ENCODE data around the gene TMEM169. TPM values are rescaled to one million over a fixed set of nuclear protein-coding genes. Genes with fewer than 3 reads are reported as not detected.

TMEM169 gene
- total and polyA plus RNA-seq, 4 donors, result 0.42 to 1.9 (median 0.80) TPM

- 40% methylated on average over 2 of the region's 2 CpGs for WGBS
- H3K27me3 ChIP-seq (ENCODE audit: control insufficient read depth in 4 of 4, insufficient read depth in 4 of 4, low read length in 3 of 4), result no peaks in the 10 kb centered on the region
- H3K9me3 ChIP-seq (ENCODE audit: control insufficient read depth in 4 of 4, low read length in 3 of 4), result no peaks in the 10 kb centered on the region
- no peak overlapping the region for H3K9ac ChIP-seq (ENCODE audit: low read depth in 1 of 2, low read length in 2 of 2)
- H3K36me3 ChIP-seq (ENCODE audit: control insufficient read depth in 4 of 4, insufficient read depth in 3 of 4, low read depth in 1 of 4, low read length in 3 of 4), result peaks cover 7 to 72% (median 48%) of the 10 kb centered on the region in 4 donors
- H3K27ac ChIP-seq (ENCODE audit: low read depth in 1 of 2, low read length in 2 of 2), result no peak overlapping the region
- no peak overlapping the region for H3K4me3 ChIP-seq (ENCODE audit: low read depth in 1 of 3, low read length in 3 of 3)
- peaks cover 0 to 3% (median under 1%) of the 10 kb centered on the region in 4 donors for H3K4me1 ChIP-seq (ENCODE audit: control insufficient read depth in 4 of 4, insufficient read depth in 4 of 4, low read length in 3 of 4)
- no peak for TF ChIP-seq FOXA1 (IDR thresholded peaks at IDR 0.05)
- TF ChIP-seq NR2F2 (IDR thresholded peaks at IDR 0.05), result no peak
- no peak for TF ChIP-seq YY1 (IDR thresholded peaks at IDR 0.05)
- TF ChIP-seq RXRA (IDR thresholded peaks at IDR 0.05), result no peak
- no peak for TF ChIP-seq HNF4A (conservative IDR thresholded peaks at IDR 0.05)
- TF ChIP-seq, protein P1, sequence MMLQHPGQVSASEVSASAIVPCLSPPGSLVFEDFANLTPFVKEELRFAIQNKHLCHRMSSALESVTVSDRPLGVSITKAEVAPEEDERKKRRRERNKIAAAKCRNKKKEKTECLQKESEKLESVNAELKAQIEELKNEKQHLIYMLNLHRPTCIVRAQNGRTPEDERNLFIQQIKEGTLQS (IDR thresholded peaks at IDR 0.05), result no peak
- TF ChIP-seq ZBTB33 (IDR thresholded peaks at IDR 0.05), result no peak
- TF ChIP-seq HNF4G (IDR thresholded peaks at IDR 0.05), result no peak
- TF ChIP-seq GABPA (IDR thresholded peaks at IDR 0.05 in 1 of 2, conservative IDR thresholded peaks at IDR 0.05 in 1 of 2), result no peak
- no peak for TF ChIP-seq TAF1 (conservative IDR thresholded peaks at IDR 0.05)
- no peak for TF ChIP-seq JUND (IDR thresholded peaks at IDR 0.05)
- DNase-seq (ENCODE audit: low spot score), result no peak
Observed at GRCh38 chr2:216041438-216041837, 40.3 kb upstream of the TMEM169 start.

GRCh38 chr2:216043949-216044348 lies 37.8 kb upstream of the TMEM169 start:
- Histone ChIP-seq H3K4me1 (ENCODE audit: control insufficient read depth in 4 of 4, insufficient read depth in 4 of 4, low read length in 3 of 4) (peaks cover 0 to 3% (median under 1%) of the 10 kb centered on the region in 4 donors), H3K36me3 (ENCODE audit: control insufficient read depth in 4 of 4, insufficient read depth in 3 of 4, low read depth in 1 of 4, low read length in 3 of 4) (peaks cover 7 to 74% (median 48%) of the 10 kb centered on the region in 4 donors), H3K27ac (ENCODE audit: low read depth in 1 of 2, low read length in 2 of 2) (no peak overlapping the region), H3K9me3 (ENCODE audit: control insufficient read depth in 4 of 4, low read length in 3 of 4) (no peaks in the 10 kb centered on the region), H3K27me3 (ENCODE audit: control insufficient read depth in 4 of 4, insufficient read depth in 4 of 4, low read length in 3 of 4) (no peaks in the 10 kb centered on the region), H3K9ac (ENCODE audit: low read depth in 1 of 2, low read length in 2 of 2) (no peak overlapping the region), H3K4me3 (ENCODE audit: low read depth in 1 of 3, low read length in 3 of 3) (no peak overlapping the region)
- no peak for TF ChIP-seq YY1 (IDR thresholded peaks at IDR 0.05)
- TF ChIP-seq NR2F2 (IDR thresholded peaks at IDR 0.05), result no peak
- no peak for DNase-seq (ENCODE audit: low spot score)
- WGBS, result 97% methylated on average over 5 of the region's 5 CpGs

- TF ChIP-seq HNF4A (conservative IDR thresholded peaks at IDR 0.05) (no peak), FOXA2 (IDR thresholded peaks at IDR 0.05) (no peak)
- TF ChIP-seq, protein P1 (IDR thresholded peaks at IDR 0.05), result no peak
- 79% methylated on average over 5 of the region's 5 CpGs for WGBS
- peaks cover 7 to 74% (median 45%) of the 10 kb centered on the region in 4 donors for H3K36me3 ChIP-seq (ENCODE audit: control insufficient read depth in 4 of 4, insufficient read depth in 3 of 4, low read depth in 1 of 4, low read length in 3 of 4)
Observed at GRCh38 chr2:216044883-216045486, 36.7 kb upstream of the TMEM169 start.

More at GRCh38 chr2:216044883-216045486, 36.7 kb upstream of the TMEM169 start:
- H3K9me3 ChIP-seq (ENCODE audit: control insufficient read depth in 4 of 4, low read length in 3 of 4), result no peaks in the 10 kb centered on the region
- H3K9ac ChIP-seq (ENCODE audit: low read depth in 1 of 2, low read length in 2 of 2), result no peak overlapping the region
- no peak for DNase-seq (ENCODE audit: low spot score)
- H3K4me1 ChIP-seq (ENCODE audit: control insufficient read depth in 4 of 4, insufficient read depth in 4 of 4, low read length in 3 of 4), result peaks cover 0 to 3% (median under 1%) of the 10 kb centered on the region in 4 donors
- H3K27ac ChIP-seq (ENCODE audit: low read depth in 1 of 2, low read length in 2 of 2), result no peak overlapping the region
- no peak overlapping the region for H3K4me3 ChIP-seq (ENCODE audit: low read depth in 1 of 3, low read length in 3 of 3)
- H3K27me3 ChIP-seq (ENCODE audit: control insufficient read depth in 4 of 4, insufficient read depth in 4 of 4, low read length in 3 of 4), result no peaks in the 10 kb centered on the region
